RWPE2 (cell line): ENCODE results near the gene RICTOR.
A peak's percentile ranks its signal among the peaks of the same experiment; 100 is the strongest.

Source experiments
- ATAC-seq: fragments of 200-7000 bp; cut with Tn5 transposase; 3 replicates; pipeline ENCODE4 v1.9.1; 2021; ENCODE audit warnings: low read depth
- DNase-seq: peaks from one replicate; pipeline ENCODE4 v3.0.0-alpha.2; 2020; ENCODE audit warnings: low spot score
- H3K27ac ChIP-seq: fragments of 450-650 bp; 2 replicates; pipeline ENCODE4 v1.5.1; 2017; ENCODE audit warnings: mild to moderate bottlenecking; ENCODE audit not compliant: poor library complexity, severe bottlenecking
- H3K27me3 ChIP-seq: fragments of 250-450 bp; sonication (Bioruptor Pico); 2 replicates; pipeline ENCODE4 v1.5.1; 2021; ENCODE audit warnings: mild to moderate bottlenecking, moderate library complexity; ENCODE audit not compliant: insufficient read depth, poor library complexity, severe bottlenecking
- H3K36me3 ChIP-seq: fragments of 250-450 bp; sonication (Bioruptor Pico); 2 replicates; pipeline ENCODE4 v1.5.1; 2020; ENCODE audit warnings: low read depth, mild to moderate bottlenecking, moderate library complexity
- H3K4me1 ChIP-seq: fragments of 250-450 bp; sonication (Bioruptor Pico); 2 replicates; pipeline ENCODE4 v1.5.1; 2021; ENCODE audit warnings: mild to moderate bottlenecking, moderate library complexity; ENCODE audit not compliant: insufficient read depth, poor library complexity, severe bottlenecking
- H3K4me3 ChIP-seq: fragments of 250-450 bp; sonication (Bioruptor Pico); 2 replicates; pipeline ENCODE4 v1.5.1; 2021; ENCODE audit warnings: mild to moderate bottlenecking, moderate library complexity; ENCODE audit not compliant: severe bottlenecking
- H3K9me3 ChIP-seq: fragments of 250-450 bp; sonication (Bioruptor Pico); 2 replicates; pipeline ENCODE4 v1.5.1; 2021; ENCODE audit warnings: mild to moderate bottlenecking, moderate library complexity; ENCODE audit not compliant: severe bottlenecking
- CTCF ChIP-seq: fragments of 450-650 bp; IDR thresholded peaks from one replicate; pipeline ENCODE4 v1.5.1; 2017; ENCODE audit warnings: mild to moderate bottlenecking, moderate library complexity; ENCODE audit not compliant: poor library complexity, severe bottlenecking

Gene RICTOR

GRCh38 chr5:38927470-38927869, 146.7 kb downstream of the RICTOR start:
- peaks cover 100% of the 10 kb centered on the region for H3K36me3 ChIP-seq
- no peak for TF ChIP-seq CTCF
- no peaks in the 10 kb centered on the region for H3K4me1 ChIP-seq

GRCh38 chr5:38926121-38926520, 148.1 kb downstream of the RICTOR start:
- H3K27ac ChIP-seq = no peak overlapping the region
- no peak for DNase-seq
- no peak overlapping the region for H3K4me3 ChIP-seq
- ATAC-seq = peak; percentile 37; the same call in 1 of the 3 replicates
- TF ChIP-seq CTCF = no peak
- no peaks in the 10 kb centered on the region for H3K27me3 ChIP-seq
- no peaks in the 10 kb centered on the region for H3K9me3 ChIP-seq
- H3K4me1 ChIP-seq = no peaks in the 10 kb centered on the region
- peaks cover 97% of the 10 kb centered on the region for H3K36me3 ChIP-seq

More at GRCh38 chr5:38927470-38927869, 146.7 kb downstream of the RICTOR start:
- Histone ChIP-seq H3K27ac (no peak overlapping the region), H3K9me3 (no peaks in the 10 kb centered on the region), H3K4me3 (no peak overlapping the region), H3K27me3 (no peaks in the 10 kb centered on the region)
- ATAC-seq (no peak), DNase-seq (no peak)

DNA sequence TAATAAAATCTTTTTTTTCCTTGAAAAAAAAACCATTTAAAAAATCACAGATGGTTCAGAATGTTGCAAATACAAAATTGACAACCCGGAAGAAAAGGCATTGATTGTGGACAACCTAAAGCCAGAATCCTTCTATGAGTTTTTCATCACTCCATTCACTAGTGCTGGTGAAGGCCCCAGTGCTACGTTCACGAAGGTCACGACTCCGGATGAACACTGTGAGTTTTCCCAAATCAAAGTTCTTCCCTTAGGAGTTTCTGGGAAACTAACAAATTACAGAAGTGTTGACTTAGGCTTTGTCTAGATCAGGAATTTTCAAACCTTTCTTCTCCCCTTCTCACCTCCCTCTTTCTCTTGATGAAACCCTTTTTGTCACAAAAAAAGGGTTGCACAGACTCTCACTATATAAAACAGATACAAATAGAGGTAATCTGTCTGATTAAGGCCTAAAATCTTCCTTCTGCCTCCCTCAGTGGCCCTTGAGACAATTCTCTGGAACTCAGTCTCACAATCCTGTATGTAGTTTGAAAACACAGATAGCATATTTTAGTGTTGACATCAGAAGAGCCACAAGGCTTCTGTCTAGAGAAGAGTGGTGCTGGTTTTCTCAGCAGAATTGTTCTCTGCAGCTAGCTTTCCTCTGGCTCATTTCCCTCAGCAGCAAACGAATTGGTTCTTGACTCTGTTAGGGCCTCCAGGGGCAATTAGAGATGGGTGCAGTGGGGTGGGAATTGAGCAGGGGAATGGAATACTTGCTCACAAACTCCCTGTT, 148.9 kb downstream of the RICTOR start:
- Histone ChIP-seq H3K4me1 (no peaks in the 10 kb centered on the region), H3K27me3 (no peaks in the 10 kb centered on the region), H3K36me3 (peaks cover 97% of the 10 kb centered on the region), H3K4me3 (no peak overlapping the region), H3K9me3 (no peaks in the 10 kb centered on the region), H3K27ac (no peak overlapping the region)
- ATAC-seq = no peak
- DNase-seq = no peak
- TF ChIP-seq CTCF = no peak

DNA sequence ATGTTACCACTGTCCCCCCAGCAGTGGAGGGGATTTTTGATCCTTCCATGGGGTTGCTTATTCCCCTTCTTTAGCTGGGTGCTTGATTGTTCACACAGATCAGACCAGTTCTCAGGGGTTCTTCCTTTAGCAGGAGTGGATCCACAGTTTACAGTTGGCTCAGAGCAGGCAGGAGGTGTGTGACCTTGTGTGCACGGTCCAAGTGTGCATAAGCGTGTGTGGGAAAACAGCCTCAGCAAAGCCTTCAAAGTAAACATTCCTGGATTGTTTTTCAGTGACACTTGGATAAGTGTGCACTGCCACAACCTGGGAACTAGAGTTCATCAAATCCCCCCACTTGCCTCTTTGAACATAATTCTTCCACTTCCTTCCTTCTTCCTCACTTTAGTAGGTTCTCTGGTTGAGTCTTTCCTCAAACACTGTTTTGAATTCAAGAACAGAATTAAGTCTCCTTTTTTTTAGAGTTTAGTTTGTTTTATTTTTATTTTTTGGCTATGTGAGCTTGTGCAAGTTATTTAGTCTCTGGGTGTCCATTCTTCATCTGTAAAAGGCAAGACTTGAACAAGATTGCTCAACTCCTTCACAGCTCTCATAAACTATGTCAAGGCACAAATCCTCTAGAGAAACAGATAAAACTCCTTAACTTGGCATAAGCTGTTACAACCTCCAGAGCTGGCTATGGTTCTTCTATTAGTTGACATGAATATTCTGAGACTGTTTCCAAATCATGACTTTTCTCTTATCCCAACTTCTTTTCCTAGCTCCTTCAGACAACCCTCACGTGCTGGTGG, 150.3 kb downstream of the RICTOR start:
- Histone ChIP-seq H3K27me3 (no peaks in the 10 kb centered on the region), H3K27ac (no peak overlapping the region), H3K4me3 (no peak overlapping the region), H3K4me1 (no peaks in the 10 kb centered on the region), H3K9me3 (no peaks in the 10 kb centered on the region), H3K36me3 (peaks cover 97% of the 10 kb centered on the region)
- ATAC-seq (no peak), DNase-seq (no peak)
- no peak for TF ChIP-seq CTCF
